SK-N-SH treated with all-trans-retinoic acid at 6 μM for 48 hours (cell line): ENCODE results near the gene SULT1A1.
"Not testable (repeated sequence)": the region's sequence is repeated elsewhere in the genome, so short reads cannot be mapped to it uniquely, and the experiment has no call there.

ENCODE experiments used
- ATAC-seq: fragments of 200-7000 bp; cut with Tn5 transposase; 3 replicates; pipeline ENCODE4 v1.9.1; 2020; ENCODE audit warnings: mild to moderate bottlenecking, moderate library complexity
- BACH2 ChIP-seq: fragments of 250-450 bp; sonication (Bioruptor Pico); IDR thresholded peaks from 2 replicates; pipeline ENCODE4 v1.9.0; 2021; ENCODE audit warnings: mild to moderate bottlenecking, borderline replicate concordance
- CSDC2 ChIP-seq: fragments of 250-450 bp; sonication (Bioruptor Pico); IDR thresholded peaks from 2 replicates; pipeline ENCODE4 v1.5.0; 2020; ENCODE audit warnings: mild to moderate bottlenecking, moderate library complexity
- ESRRG ChIP-seq: fragments of 250-450 bp; sonication (Bioruptor Pico); IDR thresholded peaks from 2 replicates; pipeline ENCODE4 v1.6.1; 2021; ENCODE audit warnings: mild to moderate bottlenecking
- GLIS3 ChIP-seq: fragments of 250-450 bp; sonication (Bioruptor Pico); IDR thresholded peaks from 2 replicates; pipeline ENCODE4 v1.5.0; 2020; ENCODE audit warnings: mild to moderate bottlenecking, moderate library complexity
- ISL1 ChIP-seq: fragments of 250-450 bp; sonication (Bioruptor Pico); IDR thresholded peaks from 2 replicates; pipeline ENCODE4 v2.1.2; 2022; ENCODE audit warnings: mild to moderate bottlenecking, moderate library complexity
- OSR1 ChIP-seq: fragments of 250-450 bp; sonication (Bioruptor Pico); IDR thresholded peaks from 2 replicates; pipeline ENCODE4 v1.8.0; 2022; ENCODE audit warnings: moderate library complexity, mild to moderate bottlenecking, inconsistent platforms
- PPARA ChIP-seq: fragments of 250-450 bp; sonication (Bioruptor Pico); IDR thresholded peaks from 2 replicates; pipeline ENCODE4 v1.5.0; 2020; ENCODE audit warnings: mild to moderate bottlenecking, borderline replicate concordance
- TCF4 ChIP-seq: fragments of 250-450 bp; sonication (Bioruptor Pico); IDR thresholded peaks from 2 replicates; pipeline ENCODE4 v1.8.0; 2021; ENCODE audit warnings: mild to moderate bottlenecking, moderate library complexity, borderline replicate concordance
- TOX ChIP-seq: fragments of 250-450 bp; sonication (Bioruptor Pico); IDR thresholded peaks from 2 replicates; pipeline ENCODE4 v1.8.0; 2021; ENCODE audit warnings: mild to moderate bottlenecking, moderate library complexity, borderline replicate concordance
- ZC3H10 ChIP-seq: fragments of 250-450 bp; sonication (Bioruptor Pico); IDR thresholded peaks from 2 replicates; pipeline ENCODE4 v1.5.1; 2021; ENCODE audit warnings: mild to moderate bottlenecking, moderate library complexity
- ZFP3 ChIP-seq: fragments of 250-450 bp; sonication (Bioruptor Pico); IDR thresholded peaks from 2 replicates; pipeline ENCODE4 v1.5.0; 2020; ENCODE audit warnings: mild to moderate bottlenecking, moderate library complexity
- ZFP30 ChIP-seq: fragments of 450-650 bp; formaldehyde crosslinking; IDR thresholded peaks from 2 replicates; pipeline ENCODE4 v1.5.0; 2022; ENCODE audit warnings: mild to moderate bottlenecking, moderate library complexity
- ZNF565 ChIP-seq: fragments of 450-650 bp; formaldehyde crosslinking; conservative IDR thresholded peaks from 2 replicates; pipeline ENCODE4 v1.5.0; 2020; ENCODE audit warnings: low read depth, mild to moderate bottlenecking, moderate library complexity
- ZNF70 ChIP-seq: fragments of 450-650 bp; formaldehyde crosslinking; IDR thresholded peaks from 2 replicates; pipeline ENCODE4 v1.5.0; 2020; ENCODE audit warnings: mild to moderate bottlenecking, moderate library complexity
- ZNF8 ChIP-seq: fragments of 450-650 bp; formaldehyde crosslinking; IDR thresholded peaks from 2 replicates; pipeline ENCODE4 v1.5.0; 2020; ENCODE audit warnings: mild to moderate bottlenecking, moderate library complexity
- TF ChIP-seq, protein P1 (sequence below): fragments of 250-450 bp; sonication (Bioruptor Pico); IDR thresholded peaks from 2 replicates; pipeline ENCODE4 v1.8.0; 2021; ENCODE audit warnings: low read depth, mild to moderate bottlenecking, moderate library complexity, borderline replicate concordance
- TF ChIP-seq, protein P2 (sequence below): fragments of 250-450 bp; sonication (Bioruptor Pico); IDR thresholded peaks from 2 replicates; pipeline ENCODE4 v1.8.0; 2020; ENCODE audit warnings: mild to moderate bottlenecking, moderate library complexity, borderline replicate concordance
- TF ChIP-seq, protein P3 (sequence below): fragments of 250-450 bp; sonication (Bioruptor Pico); IDR thresholded peaks from 2 replicates; pipeline ENCODE4 v1.5.1; 2021; ENCODE audit warnings: mild to moderate bottlenecking, moderate library complexity
- TF ChIP-seq, protein P4 (sequence below): fragments of 250-450 bp; sonication (Bioruptor Pico); IDR thresholded peaks from 2 replicates; pipeline ENCODE4 v1.5.0; 2020; ENCODE audit warnings: mild to moderate bottlenecking, moderate library complexity

Gene SULT1A1

DNA sequence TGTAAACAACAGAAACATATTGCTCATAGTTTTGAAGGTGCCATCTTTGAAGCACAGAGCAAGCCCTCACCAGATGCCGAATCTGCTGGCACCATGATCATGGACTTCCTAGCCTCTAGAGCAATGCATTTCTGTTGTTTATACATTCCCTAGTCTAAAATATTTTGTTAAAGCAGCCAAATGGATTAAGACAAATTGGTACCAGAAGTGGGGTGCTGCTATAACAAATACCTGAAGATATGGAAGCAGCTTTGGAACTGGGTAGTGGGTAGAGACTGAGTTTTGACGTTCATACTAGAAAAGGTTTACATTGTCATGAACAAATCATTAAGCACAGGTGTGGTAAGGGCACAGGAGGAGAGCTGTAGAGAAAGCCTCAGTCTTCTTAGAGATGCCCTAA lies 42.6 kb downstream of the SULT1A1 start:
- ATAC-seq: no peak

DNA sequence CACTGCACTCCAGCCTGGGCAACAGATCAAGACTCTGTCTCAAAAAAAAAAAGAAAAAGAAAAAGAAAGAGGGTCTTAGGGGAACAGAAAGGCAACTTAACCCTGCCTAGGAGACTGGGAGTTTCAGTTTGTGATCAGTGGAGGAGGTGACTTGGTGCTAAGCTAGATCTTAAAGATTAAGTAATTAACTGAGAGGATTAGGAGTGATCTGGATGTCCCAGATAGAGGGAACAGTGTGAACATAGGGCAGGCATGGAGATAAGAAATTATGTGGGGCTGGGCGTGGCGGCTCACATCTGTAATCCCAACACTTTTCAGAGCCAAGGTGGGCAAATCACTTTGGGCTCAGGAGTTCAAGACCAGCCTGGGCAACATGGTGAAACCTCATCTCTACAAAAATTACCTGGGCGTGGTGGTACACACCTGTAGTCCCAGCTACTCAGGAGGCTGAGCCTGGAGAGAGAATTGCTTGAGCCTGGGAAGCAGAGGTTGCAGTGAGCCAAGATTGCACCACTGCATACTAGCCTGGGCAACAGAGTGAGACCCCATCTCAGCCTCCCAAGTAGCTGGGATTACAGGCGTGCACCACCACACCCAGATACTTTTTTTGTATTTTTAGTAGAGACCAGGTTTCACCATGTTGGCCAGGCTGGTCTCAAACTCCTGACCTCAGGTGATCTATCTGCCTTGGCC lies 43.5 kb downstream of the SULT1A1 start:
- ATAC-seq: not testable (repeated sequence)

More for the DNA sequence above, 42.6 kb downstream of the SULT1A1 start:
- no peak for TF ChIP-seq ZC3H10
- TF ChIP-seq GLIS3 (CRISPR knock-in tag): no peak
- TF ChIP-seq ISL1 (CRISPR knock-in tag): no peak
- TF ChIP-seq, protein P1, sequence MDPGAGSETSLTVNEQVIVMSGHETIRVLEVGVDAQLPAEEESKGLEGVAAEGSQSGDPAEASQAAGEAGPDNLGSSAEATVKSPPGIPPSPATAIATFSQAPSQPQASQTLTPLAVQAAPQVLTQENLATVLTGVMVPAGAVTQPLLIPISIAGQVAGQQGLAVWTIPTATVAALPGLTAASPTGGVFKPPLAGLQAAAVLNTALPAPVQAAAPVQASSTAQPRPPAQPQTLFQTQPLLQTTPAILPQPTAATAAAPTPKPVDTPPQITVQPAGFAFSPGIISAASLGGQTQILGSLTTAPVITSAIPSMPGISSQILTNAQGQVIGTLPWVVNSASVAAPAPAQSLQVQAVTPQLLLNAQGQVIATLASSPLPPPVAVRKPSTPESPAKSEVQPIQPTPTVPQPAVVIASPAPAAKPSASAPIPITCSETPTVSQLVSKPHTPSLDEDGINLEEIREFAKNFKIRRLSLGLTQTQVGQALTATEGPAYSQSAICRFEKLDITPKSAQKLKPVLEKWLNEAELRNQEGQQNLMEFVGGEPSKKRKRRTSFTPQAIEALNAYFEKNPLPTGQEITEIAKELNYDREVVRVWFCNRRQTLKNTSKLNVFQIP (CRISPR knock-in tag): no peak
- TF ChIP-seq, protein P2, sequence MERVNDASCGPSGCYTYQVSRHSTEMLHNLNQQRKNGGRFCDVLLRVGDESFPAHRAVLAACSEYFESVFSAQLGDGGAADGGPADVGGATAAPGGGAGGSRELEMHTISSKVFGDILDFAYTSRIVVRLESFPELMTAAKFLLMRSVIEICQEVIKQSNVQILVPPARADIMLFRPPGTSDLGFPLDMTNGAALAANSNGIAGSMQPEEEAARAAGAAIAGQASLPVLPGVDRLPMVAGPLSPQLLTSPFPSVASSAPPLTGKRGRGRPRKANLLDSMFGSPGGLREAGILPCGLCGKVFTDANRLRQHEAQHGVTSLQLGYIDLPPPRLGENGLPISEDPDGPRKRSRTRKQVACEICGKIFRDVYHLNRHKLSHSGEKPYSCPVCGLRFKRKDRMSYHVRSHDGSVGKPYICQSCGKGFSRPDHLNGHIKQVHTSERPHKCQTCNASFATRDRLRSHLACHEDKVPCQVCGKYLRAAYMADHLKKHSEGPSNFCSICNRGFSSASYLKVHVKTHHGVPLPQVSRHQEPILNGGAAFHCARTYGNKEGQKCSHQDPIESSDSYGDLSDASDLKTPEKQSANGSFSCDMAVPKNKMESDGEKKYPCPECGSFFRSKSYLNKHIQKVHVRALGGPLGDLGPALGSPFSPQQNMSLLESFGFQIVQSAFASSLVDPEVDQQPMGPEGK (CRISPR knock-in tag): no peak
- TF ChIP-seq ZFP3 (CRISPR knock-in tag): no peak
- TF ChIP-seq BACH2: no peak
- TF ChIP-seq, protein P3, sequence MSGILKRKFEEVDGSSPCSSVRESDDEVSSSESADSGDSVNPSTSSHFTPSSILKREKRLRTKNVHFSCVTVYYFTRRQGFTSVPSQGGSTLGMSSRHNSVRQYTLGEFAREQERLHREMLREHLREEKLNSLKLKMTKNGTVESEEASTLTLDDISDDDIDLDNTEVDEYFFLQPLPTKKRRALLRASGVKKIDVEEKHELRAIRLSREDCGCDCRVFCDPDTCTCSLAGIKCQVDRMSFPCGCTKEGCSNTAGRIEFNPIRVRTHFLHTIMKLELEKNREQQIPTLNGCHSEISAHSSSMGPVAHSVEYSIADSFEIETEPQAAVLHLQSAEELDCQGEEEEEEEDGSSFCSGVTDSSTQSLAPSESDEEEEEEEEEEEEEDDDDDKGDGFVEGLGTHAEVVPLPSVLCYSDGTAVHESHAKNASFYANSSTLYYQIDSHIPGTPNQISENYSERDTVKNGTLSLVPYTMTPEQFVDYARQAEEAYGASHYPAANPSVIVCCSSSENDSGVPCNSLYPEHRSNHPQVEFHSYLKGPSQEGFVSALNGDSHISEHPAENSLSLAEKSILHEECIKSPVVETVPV (CRISPR knock-in tag): no peak

DNA sequence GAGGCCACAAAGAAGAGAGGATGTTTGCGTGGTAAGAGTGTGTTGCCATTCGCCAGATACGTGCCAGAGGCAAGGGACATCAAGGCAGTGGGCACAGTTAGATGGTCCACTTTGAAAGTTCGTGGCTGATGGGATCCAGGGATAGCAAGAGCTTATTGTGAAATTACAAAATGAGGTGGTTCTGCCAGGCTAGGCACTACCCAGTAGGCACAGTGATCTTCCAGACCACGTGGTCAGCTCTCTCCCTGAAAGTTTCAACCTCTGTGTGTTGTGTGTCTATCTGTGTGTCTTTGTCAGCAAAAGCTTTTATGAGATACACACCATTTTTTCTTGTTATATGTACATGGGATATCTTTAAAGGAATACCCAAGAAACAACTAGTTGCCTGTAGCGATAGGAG lies 46.6 kb downstream of the SULT1A1 start:
- TF ChIP-seq OSR1 (CRISPR knock-in tag): no peak
- ATAC-seq: no peak

DNA sequence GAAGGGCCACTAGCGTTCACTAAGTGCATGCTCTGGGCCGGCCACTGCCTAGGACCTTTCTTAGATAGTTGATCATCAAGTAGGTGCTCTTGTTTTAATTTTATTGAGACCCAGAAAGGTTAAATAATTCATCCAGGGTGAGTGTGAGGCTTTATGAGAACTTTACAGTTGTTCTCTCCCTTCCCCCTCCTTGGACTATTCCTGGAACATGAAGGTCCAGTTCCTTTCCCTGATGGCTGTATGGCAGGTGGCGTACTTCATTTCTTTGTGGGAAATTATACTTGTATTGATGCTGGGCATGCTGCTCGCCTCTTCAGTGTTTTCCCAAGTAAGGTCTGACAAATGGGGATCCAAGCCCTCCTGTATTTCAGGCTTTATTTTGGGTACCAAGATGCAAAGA lies 47.6 kb downstream of the SULT1A1 start:
- no peak for ATAC-seq
- TF ChIP-seq TCF4 (CRISPR knock-in tag): no peak
- TF ChIP-seq ESRRG (CRISPR knock-in tag): no peak
- TF ChIP-seq, protein P1 (CRISPR knock-in tag): no peak
- TF ChIP-seq CSDC2 (CRISPR knock-in tag): no peak
- TF ChIP-seq ZNF565: no peak
- TF ChIP-seq ZNF70 (CRISPR knock-in tag): no peak
- TF ChIP-seq TOX (CRISPR knock-in tag): no peak
- no peak for TF ChIP-seq ZC3H10
- no peak for TF ChIP-seq ZNF8
- TF ChIP-seq, protein P2 (CRISPR knock-in tag): no peak
- TF ChIP-seq ZFP30 (CRISPR knock-in tag): no peak
- TF ChIP-seq, protein P3 (CRISPR knock-in tag): no peak
- TF ChIP-seq PPARA (CRISPR knock-in tag): no peak
- TF ChIP-seq, protein P4, sequence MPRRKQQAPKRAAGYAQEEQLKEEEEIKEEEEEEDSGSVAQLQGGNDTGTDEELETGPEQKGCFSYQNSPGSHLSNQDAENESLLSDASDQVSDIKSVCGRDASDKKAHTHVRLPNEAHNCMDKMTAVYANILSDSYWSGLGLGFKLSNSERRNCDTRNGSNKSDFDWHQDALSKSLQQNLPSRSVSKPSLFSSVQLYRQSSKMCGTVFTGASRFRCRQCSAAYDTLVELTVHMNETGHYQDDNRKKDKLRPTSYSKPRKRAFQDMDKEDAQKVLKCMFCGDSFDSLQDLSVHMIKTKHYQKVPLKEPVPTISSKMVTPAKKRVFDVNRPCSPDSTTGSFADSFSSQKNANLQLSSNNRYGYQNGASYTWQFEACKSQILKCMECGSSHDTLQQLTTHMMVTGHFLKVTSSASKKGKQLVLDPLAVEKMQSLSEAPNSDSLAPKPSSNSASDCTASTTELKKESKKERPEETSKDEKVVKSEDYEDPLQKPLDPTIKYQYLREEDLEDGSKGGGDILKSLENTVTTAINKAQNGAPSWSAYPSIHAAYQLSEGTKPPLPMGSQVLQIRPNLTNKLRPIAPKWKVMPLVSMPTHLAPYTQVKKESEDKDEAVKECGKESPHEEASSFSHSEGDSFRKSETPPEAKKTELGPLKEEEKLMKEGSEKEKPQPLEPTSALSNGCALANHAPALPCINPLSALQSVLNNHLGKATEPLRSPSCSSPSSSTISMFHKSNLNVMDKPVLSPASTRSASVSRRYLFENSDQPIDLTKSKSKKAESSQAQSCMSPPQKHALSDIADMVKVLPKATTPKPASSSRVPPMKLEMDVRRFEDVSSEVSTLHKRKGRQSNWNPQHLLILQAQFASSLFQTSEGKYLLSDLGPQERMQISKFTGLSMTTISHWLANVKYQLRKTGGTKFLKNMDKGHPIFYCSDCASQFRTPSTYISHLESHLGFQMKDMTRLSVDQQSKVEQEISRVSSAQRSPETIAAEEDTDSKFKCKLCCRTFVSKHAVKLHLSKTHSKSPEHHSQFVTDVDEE: no peak
